COR-L47 (cell line): Measurements from ENCODE around the gene GNG8.

Experiments used
- DNase-seq: peaks from one replicate; lab custom pipeline; 2025; lab: John Stamatoyannopoulos, UW

The GNG8 gene

DNA sequence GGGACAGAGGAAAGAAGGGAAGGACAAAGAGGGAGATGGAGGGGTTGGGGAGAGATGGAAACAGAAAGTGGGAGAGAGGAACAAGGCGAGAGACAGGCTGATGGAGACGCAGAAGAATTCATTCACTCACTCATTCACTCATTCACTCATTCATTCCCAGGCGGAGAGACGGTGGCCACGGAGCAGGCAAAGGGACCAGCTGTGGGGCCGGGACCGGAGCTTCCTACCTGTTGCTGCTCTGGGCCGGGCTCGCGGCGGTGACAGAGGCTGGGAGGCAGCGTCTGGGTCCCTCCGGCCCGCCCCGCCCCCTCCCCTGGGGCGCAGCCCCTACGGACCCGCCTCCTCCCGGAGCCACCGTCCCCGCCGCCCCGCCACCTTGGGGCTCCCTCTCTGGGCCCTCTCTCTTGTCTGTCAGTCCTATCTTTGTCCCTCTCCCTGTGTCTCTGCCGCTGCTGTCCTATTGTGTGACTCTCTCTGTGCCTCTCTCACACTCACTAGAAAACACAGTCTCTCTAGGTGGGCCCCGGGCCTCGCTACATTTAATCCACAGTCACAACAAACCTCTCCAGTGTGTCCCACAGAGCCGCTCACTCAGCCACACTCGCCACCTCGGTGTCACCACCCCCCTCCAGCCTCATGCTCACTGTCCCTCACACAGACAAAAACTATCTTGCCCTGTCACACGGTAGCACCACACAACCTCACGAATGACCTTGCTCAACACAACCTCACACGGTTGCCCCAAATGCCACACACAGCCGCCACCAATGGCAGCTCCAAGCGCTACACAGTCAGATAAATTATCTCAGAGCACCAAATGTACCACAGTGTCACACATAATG is at the start of gene GNG8:
Gene GNG8, minus strand, starts transcription at position 283 of the 842 bp plus-strand sequence. CDS start 1,520 bp downstream, outside the sequence.
- DNase-seq: no peak

DNA sequence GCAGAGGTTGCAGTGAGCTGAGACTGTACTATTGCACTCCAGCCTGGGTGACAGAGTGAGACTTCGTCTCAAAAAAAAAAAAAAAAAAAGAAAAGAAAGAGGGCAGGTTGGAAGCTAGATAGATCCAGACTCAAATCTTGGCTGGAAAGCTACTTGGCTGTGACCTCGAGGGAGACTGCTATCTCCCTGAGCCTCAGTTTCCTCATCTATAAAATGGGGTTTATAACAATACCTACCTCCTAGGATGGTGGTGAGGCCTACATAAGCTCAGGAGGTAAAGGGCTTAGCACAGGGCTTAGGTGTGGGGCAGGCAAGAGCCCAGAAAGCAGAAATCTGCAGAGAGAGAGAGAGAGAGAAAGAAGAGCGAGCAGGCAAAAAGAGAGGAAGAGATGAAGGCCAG is 49.2 kb upstream of the GNG8 start:
- no peak for DNase-seq

DNA sequence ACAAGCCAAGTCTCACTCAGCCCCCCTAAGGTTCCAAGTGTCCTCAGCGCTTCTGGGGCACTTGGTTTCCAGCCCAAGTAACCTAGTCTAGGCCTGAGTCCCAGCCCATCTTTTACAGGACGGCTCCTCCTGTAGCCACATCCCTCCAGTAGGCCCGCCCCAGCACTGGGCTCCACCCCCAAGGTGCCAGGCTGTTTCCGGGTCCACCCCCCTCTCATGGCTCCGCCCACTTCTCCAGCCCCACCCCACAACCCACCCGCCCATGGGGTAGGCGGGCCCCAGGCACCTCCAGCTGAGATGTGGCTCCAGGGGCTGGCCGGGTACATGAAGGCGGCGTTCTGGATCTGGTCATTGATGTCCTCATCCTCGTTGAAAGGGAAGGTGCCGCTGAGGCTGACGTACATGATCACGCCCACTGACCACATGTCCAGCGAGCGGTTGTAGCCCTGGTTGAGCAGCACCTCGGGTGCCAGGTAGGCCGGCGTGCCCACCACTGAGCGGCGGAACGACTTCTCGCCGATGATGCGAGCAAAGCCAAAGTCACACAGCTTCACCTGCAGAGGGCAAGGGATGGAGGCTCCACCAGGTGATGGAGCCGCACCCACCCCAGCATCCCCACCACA is 42.2 kb upstream of the GNG8 start:
- DNase-seq: no peak

DNA sequence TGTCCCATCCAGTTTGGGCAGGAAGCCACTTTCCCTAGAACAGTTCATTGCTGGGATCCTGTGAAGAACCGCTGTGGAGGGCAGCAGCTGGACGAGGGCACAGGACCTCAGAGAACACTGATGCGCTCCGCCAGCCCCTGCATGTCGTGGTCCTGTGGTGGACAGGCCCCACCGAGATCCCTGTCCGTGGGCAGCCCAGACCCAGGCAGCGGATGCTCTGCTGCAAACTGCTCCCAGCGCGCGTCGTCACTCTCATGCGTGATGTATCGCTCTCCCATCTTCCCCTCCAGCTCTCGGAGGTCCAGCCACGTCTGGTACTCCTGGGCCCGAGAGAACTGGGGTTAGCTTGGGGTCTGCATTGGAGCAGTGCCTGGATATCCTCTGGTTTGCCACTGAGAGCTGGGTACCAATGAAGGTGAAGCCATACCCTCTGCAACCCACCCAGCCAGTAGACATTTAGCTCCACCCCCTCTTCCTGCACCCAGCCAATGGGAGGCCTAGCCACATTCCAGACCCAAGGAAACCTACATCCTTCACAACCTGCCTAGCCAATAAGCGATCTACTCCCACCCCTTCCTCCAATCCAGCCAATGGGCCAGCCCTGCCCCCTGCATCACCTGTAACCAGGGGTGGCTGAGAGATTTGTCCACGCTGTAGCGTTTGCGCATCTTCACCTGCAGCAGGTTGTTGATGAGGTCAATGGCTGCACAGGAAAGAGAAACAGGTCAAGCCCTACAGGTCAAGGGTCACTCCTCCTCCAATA is 38.6 kb upstream of the GNG8 start:
- DNase-seq: no peak

DNA sequence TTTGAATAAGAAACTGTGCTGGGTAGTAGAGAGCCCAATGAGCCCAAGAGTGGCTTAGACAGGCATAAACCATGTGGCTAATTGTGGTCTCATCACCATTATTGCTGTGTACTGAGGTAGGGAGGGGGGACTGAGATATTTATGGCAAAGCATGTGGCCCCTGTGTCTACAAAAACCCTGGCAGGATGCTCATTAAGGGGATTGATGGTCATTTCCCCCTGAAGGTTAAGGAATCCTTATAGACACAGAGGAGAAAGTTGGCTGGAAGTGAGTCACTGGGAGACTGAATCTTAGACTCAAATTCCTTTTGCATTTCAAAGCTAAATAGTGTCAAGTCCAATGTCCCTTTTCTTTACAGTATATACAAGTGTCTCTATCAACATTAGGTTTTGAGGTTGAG is 34.8 kb upstream of the GNG8 start:
- DNase-seq: no peak

DNA sequence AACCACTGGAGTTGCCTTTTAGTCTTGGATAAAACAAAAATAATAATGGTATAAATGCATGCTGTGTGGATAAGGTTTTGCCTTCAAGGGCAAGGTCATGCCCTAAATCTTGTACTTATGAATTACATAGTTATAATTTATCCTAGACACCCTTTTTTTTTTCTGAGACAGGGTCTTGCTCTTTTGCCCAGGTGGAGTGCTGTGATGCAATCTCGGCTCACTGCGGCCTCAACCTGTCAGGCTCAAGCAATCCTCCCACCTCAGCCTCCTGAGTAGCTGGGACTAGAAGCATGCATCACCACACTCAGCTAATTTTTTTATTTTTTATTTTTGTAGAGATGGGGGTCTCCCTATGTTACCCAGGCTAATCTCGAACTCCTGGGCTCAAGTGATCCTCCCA is 32.7 kb upstream of the GNG8 start:
- no peak for DNase-seq

DNA sequence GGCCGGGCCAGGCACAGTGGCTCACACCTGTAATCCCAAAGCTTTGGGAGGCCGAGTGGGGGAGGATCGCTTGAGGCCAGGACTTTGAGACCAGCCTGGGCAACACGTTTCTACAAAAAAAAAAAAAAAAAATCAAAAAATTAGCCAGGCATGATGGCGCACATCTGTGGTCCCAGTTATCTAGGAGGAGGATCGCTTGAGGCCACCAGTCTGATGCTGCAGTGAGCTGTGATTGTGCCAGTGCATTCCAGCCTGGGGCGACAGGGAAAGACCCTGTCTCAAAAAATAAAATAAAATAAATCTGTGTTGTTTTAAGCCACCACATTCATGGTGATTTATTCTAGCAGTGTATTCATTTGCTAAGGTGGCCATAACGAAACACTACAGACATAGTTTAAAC is 29.1 kb upstream of the GNG8 start:
- no peak for DNase-seq

DNA sequence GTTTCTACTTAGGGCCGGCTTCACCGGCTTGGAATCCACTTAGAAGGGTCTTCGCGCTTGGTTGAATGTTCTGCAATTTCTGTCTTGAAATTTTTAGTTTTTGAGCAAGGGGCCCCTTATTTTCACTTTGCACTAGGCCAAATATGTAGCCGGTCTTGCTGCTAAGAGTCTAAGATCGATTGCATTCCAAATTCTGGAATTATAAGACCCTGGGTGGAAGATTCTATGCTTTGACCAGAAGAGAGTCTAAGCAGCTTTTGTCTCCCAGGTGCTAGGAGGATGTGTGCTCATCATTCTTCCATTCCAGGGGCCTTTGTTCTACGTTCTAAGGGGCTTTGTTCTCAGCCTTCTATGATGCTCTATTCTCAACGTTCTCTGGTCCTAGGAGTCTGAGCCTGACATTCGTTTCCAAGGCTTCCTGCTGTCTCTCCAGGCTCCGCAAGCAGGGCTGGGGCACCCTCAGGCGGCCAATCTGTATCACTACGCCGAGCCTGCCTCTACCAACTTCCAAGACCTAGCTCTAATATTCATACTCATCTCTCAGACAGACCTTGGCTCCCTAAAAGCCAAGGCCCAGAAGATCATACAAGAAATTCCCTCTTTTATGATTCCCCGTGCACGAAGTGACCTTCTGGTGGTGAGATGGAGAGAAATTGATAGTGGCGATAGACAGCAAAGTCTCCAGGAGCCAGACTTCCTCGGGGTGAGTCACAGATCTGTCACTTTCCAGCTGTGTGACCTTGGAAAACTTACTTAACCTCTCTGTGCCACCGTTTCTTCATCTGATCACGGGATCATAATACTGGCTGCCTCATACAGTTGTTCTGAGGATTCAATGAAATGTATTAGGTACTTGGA is 26.0 kb upstream of the GNG8 start:
- peak; percentile 86 for DNase-seq

DNA sequence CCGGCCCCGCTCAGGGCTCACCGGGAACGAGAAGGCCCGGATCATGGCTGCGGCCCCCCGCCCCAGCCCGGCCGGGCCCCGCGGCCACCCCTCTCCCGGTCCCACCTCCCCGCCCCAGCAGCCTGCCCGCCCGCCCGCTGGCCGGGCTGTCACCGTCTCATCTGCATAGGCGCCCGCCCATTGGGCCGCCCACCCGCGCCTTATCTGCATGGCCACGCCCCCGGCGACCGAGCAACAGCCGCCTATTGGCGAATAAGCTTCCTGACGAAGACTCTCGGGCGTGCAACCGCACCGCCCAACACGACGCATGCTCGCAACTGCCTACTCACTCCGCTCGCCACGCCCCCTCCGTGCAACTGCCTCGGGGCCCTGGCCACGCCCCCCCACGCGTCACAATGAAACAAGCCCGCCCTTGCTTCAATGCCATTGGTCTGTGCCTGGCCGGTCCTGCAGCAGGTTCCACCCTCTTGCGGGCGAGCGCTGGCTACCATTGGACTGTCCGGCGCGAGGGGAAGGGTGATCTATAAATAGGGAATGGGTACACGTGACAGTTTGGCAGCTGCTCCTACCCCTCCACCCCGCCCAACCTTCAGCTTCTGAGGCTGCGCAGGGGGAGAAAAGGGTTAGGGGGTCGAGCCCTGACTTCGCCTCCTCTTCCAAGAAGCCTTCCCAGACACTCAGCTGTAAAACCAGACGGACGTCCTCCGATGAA is 25.2 kb upstream of the GNG8 start, which contains the start of gene DACT3:
Gene DACT3, minus strand, starts transcription at position 163 of the 712 bp plus-strand sequence. Its CDS starts 118 bp downstream, at position 45.
- DNase-seq: peak; percentile 100

DNA sequence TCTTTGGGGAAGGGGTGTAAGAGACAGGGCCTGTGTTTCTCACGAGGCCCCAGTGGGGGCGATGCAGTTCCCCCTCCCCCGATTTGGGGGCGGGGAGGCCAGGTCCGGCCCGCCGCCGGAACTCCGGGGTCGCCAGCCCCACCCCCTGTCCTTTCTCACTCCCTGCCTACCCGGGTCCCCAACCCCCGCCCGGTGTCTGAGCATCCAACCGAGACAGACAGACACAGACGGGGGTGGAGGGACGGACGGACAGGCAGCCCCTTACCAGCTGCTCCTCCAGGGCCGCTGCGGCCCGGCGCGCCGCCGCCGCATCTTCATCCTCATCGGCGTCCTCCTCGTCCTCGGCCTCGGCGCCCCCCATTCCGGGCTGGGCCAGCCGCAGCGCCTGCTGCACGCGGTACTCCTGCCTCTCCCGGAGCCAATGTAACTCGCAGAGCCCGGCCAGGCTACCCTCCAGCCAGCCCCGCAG is 24.6 kb upstream of the GNG8 start:
- no peak for DNase-seq

DNA sequence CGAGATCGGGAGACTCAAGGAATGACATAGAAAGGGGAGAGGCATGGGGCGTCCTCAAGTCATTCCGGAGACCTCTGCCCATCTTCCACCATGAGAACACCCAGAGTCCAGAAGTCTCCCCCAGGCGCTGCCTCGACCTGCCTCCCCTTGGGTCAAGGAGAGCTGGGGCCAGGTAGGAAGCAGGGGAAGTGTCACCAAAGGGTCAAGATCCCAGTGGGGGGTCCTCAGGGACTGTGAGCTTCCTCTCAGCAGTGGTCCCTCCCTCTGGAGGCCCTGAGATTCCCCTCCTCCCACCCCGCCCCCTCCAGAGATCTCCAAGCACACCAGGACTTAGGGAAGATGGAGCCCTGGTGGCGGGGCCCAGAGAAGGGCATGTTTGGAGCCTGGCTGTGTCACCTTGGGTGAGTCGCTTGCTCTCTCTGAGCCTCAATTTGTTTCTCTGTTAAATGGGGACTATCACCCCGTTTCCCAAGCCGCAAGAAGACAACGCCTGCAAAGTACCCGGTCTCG is 24.1 kb upstream of the GNG8 start:
- no peak for DNase-seq

DNA sequence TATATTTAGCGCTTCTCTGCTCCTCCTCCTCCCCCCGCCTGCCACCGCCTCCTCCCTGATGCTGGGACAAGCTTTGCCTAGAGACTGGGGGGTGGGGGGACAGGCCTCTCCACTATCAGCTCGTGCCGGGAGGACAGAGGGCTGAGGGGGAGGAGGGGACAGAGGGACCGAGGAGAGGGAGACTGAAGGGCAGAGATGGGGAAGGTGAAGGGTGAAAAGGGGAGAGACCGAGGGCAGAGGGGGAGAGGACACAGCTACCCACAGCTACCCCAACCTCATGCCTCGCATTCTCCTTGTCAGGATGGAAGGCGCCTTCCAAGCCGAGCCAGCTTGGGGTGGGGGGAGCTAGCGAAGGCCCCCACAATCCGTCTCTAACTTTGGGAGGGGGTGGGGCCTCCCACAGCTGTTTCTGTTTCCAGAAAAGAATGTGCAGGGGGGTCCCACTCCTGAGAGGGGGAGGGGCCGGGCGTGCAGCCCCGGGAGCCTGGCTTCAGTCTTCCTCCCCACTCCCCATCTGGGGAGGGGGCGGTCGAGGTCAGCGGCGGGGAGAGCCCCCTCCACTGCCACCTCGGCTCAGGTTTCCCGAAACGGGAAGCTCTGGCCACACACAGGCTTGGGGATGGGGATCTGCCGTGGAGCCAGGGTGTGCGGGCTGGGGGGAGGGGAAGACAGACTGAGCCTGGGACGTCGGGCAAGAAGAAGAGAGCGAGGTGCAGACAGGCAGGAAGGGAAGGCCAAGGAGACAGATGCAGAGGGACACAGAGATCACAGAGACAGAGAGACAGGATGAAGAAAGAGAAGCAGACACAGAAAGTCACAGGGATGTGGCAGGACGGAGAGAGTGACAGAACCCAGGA is 23.4 kb upstream of the GNG8 start:
- DNase-seq: no peak

DNA sequence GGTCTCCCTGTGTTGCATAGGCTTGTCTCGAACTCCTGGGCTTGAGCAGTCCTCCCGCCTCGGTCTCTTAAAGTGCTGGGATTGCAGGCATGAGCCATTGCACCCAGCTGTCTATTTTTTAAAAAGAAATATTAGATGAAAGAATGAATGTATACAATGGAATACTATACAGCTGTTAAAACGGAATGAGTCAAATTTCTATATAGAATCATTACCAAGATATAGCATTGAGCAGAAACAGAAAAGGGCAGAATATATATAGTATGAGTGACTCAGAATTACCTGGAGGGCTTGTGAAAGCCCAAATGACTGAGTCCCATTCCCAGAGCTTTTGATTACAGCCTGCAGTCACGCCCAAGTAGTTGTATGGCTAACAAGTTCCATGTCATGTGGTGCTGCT is 20.5 kb upstream of the GNG8 start:
- no peak for DNase-seq

DNA sequence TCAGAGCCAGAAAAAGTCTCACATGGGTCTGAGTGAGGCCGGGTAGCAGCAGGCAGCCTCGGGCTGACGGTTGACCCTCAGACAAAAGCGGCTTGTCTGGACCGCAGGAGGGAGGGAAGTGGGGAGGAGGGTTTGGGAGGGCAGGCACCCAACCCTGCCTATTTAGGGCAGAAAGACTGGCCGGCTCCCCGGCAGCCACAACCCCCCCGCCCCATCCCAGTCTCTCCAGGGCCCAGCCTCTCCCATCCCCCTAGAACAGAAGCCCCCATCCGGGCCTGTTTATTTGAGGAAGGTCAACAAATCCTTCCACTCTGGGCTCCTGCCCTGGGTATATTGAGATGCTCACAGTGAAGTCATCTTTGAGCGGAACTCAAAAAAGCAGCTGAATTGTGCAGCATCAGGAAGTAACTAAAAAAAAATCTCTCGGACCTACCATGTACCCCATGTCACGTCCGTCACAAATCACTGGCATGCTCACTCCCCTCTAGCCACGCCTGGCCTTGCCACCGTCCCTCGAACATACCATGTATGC is 18.7 kb upstream of the GNG8 start:
- DNase-seq: no peak

DNA sequence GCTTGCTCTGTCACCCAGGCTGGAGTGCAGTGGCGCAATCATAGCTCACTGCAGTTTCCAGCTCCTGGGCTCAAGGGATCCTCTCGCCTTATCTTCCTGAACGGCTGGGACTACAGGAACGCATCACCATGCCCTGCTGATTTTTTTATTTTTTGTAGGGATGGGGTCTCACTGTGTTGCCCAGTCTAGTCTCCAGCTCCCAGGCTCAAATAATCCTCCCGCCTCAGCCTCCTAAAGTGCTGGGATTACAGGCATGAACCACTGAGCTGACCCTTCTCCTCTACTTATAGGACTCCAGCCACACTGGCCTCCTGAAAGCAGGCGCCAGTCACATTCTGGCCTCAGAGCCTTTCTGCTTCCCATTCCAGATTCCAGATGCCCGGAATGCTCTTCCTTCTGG is 14.4 kb upstream of the GNG8 start:
- DNase-seq: no peak

DNA sequence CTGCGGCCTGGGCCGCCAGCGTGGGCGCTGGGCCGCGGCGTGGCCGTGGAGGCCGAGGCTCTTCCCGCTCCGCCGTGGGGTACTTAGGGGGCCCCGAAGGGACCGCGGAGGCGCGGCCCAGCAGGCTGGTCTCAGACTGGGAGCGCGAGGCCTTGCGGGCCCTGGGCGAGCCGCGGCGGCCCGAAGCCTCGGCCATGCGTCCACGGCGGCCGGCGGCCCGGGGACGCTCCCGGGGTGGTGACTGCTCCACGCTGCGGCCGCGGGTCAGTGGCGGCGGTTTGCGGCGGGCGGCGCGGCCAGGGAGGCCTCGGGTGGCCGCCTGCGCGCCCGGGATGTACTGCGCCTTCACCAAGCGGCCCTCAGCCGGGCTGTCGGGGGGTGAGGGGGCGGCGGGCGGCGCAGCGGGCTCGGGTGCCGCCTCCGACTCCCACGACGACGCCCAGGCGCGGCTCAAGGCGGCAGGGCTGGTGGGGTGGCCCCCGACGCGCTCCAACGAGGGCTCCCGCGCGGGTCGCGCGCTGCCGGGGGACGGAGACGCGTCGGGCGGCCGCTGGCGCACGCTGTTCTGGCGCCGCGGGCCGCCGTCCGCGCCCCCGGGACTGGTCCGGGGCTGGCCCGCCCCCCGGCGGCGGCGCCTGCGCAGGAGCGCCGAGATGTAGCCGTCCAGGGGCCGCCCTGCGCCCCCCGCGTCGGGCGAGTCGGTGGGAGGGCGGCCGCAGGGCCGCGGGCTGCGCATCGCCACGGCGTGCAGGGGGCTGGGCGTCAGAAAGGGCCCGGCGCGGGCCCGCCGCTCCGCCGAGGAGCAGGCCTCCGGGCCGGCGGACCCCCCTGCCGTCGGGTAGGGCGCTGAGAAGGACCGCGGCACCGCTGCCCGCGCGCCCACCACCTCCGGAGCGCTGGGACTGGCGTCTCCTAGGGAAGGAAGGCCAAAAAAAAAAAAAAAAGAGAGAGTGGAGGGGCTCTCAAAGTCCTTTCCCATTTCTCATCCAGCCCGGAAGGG is 13.3 kb upstream of the GNG8 start:
- DNase-seq: no peak

DNA sequence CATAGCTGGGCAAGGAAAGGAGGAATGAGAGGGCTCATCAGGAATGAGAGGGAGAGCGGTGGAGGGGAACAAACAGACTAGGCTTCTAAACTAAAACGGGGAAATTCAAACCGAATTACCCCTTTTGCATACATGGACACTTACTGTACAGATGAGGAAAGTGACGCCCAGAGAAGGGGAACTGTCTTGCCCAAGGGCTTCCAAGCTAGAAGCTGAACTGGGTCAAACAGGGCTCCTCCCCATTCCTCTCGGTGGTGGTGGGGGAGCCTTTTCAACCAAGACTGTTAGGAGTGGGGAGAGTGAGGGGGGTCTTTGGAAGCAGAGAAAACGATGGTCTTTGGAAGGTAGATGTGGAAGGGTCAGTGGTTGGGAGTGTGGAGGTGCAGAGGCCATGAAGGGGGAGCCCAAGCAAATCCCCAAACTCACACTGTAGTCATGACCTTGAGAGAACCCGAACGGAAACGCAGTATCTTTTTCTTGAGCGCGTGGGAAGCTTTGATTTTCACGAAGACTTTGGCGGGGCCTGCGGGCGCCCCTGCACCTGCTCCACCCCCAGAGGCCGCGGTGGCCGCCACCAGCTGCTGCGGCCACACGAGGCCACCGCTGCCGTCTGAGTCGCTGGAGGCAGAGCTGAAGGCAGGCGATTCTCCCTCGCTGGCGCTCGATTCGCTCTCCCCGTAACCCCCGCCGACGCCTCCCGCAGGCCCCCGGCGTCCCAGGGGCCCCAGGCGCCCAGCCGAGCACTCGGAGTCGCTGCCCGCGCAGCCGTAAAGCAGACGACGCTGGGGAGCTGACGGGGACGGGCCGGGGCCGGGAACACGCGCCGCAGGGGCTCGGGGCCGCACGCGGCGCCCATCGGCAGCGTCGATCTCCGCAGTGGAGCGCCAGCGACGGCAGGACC is 12.3 kb upstream of the GNG8 start:
- no peak for DNase-seq
